GM19193 (cell line): Measurements from ENCODE around the gene DGKI.

ENCODE experiments used
- POLR2A ChIP-seq: IDR thresholded peaks from 4 replicates; pipeline ENCODE4 v1.6.1; 2011; ENCODE audit not compliant: insufficient read depth, insufficient read length; ENCODE audit errors: extremely low read depth

Gene DGKI

GRCh38 chr7:137480824-137481365 lies 365.9 kb downstream of the DGKI start:
- TF ChIP-seq POLR2A = no peak

DNA sequence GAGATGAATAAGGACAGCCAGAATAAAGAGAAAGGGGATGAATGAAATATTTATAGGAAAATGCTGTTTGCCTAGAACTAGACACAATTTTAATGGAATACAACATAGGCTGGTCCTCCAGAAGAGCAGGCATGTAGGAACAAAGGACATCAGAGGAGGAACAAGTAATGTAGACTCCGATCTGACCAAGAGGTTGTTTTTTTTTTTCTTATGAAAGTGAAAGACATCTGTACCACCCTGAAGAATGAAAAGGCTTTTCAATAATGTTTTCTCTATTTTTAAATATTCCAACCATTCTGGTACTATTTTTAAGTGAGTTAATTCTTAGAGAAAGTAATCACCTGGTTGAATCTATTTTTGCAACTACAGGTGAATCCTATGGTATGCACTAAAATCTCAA lies 366.4 kb downstream of the DGKI start:
- TF ChIP-seq POLR2A = no peak

DNA sequence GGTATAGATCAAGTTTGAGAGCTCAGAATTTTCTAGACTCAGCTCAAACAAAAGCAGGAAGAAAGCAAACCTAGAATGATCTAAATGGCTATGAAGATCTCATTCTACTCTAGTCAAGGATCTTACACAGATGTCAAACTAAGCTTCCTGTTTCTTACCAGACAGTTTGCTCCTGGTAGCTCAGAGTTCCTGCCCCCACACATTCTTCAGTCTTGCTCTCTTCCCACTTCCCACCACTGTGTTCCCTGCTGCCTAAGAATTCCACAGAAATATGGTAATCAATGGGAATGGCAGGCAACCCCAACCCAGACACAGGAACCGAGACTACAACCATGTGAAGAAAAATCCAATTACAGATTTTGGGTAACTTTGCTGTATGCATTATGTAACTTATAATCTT lies 369.8 kb downstream of the DGKI start:
- no peak for TF ChIP-seq POLR2A

- TF ChIP-seq POLR2A = no peak
Measured at GRCh38 chr7:137475966-137476365, 370.8 kb downstream of the DGKI start.

GRCh38 chr7:137474540-137475026 lies 372.2 kb downstream of the DGKI start:
- TF ChIP-seq POLR2A = no peak

GRCh38 chr7:137471128-137471527 lies 375.6 kb downstream of the DGKI start:
- TF ChIP-seq POLR2A = no peak

- no peak for TF ChIP-seq POLR2A
Measured at GRCh38 chr7:137469858-137470257, 376.9 kb downstream of the DGKI start.

DNA sequence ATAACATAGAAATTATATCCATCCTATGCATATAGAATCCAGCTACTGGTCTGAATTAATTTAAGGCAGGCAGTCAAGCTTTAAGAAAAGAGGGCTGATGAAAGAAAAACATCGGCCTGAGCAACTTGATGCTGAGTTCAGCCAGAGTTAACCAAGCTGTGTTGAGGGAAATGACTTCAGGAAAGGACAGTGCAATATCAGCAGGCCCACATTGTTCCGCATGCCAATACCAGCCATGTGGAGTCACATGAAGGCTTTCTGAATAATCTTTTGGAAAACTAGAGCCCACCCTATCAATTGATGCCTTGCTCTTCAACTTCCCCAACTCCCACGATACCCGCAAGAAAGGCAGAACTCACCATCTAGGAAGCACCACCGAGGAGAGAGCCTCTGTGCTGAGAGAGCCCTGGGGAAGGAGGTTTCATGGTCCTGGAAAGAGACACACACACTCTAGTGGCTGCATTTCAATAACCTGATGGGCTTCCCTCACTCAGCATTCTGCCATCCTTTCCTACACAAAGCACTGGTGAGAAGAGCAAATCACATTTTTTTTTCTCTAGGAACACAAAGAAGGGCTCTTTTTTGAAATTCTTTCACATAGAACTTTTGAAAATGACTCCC lies 377.5 kb downstream of the DGKI start:
- no peak for TF ChIP-seq POLR2A

GRCh38 chr7:137462847-137463246 lies 383.9 kb downstream of the DGKI start:
- TF ChIP-seq POLR2A = no peak

- TF ChIP-seq POLR2A = no peak
Measured at GRCh38 chr7:137462074-137462715, 384.6 kb downstream of the DGKI start.

DNA sequence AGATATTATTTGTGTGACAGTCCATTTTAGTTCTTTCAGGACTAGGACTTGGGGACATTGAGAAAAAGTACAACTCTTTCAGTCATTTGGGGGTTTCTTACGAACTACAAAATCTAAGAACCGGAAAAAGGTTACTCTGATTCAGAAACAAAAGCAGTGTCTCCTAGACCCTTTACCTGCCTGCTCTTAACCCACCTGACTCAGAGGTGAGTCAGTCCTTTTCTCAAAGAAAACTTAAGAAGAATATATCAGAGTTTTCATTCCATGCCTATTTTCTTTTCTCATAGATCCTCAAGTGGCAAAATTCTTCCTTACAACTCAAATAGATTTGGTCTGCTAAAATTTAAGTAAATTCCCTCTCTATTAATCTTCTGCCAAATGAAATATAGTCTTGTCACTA lies 388.4 kb downstream of the DGKI start:
- TF ChIP-seq POLR2A = no peak

DNA sequence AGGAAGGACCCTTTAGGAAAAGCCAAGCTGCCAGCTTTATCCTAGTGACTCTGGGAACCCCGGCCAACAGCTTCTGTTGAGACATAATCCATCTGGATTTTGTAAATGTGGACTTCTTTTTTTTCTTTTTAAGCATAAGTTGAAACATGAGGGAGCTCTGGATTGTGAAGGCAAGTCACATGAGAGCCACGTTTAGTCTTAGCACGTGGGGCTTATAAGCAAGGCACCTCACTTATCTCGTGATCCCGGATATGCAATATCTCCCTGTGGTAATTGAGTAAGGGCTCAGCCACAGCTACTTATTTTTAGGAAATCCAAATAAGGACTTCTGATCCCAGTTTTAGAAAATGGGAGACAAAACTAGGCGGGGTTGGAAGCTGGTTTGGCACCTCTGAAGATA lies 392.0 kb downstream of the DGKI start:
- TF ChIP-seq POLR2A = no peak

DNA sequence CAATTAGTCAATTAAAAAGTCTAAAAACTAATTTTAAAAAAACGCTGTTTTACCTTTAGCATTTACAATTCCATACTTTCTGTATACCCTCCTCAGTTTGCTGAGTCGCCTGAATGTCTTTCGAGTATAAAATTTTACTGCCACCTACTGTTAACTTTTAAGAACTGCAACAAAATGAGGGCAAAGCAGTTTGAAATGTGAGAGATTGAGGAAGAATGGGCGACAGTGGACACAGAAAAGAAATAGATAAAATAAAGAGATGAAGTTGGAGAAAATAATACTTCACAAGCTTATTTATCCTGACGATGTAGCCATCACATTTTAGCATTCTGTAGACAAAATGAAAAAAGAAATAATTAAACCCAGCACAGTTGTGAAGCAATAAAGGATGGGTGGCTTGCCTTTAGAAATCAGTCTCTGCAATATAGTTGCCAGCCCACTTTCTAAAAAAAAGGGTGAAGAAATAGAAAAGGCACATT lies 392.5 kb downstream of the DGKI start:
- no peak for TF ChIP-seq POLR2A

DNA sequence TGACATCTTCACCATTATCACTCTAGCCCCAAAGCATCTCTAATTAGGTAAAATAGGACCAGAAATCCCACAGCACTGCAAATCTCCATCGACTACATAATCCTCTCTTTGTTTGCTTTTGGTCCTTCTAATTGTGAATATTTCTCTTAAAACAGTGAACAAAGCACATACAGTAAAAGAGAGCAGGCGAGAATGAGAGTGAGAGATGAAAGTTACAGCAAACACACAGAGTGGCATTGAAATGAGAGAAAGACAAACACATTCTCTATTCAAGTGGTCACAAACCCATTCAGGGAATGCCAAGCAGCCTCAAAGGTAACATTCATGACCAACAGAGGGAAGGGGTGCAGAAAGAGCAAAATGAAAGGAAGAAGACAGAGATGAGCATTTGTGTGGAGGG lies 393.4 kb downstream of the DGKI start:
- no peak for TF ChIP-seq POLR2A

- TF ChIP-seq POLR2A = no peak
Measured at GRCh38 chr7:137449016-137449415, 397.8 kb downstream of the DGKI start.

DNA sequence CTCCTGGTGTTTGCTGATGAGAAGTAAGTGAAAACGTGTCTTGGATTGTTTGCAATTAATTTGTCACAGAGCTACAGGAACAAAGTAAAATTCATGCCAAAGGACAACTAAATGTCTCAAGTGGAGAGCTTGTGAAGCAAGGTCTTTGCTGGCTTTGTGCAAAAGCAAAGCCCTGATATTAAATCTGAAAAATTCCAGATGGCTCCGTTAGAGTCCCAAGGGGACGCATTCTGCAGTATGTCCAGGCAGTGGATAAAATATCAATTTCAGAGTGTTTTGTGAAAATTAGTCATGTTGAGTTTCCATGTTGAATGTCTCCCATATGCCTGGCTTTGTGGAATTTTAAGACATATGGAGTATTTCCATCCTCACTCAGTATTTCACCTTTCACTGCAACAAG lies 400.7 kb downstream of the DGKI start:
- TF ChIP-seq POLR2A = no peak

DNA sequence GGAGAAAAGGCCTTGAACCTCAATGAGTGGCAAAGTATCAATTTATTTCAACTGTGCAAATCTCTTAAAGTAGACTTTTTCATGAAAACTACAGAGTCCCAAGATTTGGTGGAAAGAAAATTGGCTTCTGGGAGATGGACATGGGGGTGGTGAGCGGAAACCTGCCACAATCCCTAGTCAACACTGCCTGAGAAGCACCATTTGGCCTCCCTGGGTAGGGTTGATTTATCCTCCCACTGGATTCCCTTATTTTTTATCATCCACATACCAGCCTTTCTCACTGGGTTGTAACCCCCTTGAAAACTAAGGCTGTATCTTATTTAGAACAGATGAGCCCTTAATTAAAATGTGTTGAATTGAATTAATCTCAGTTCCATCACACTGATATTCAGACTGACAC lies 401.5 kb downstream of the DGKI start:
- TF ChIP-seq POLR2A = no peak

GRCh38 chr7:137443616-137444015 lies 403.2 kb downstream of the DGKI start:
- TF ChIP-seq POLR2A = no peak
